HG03108 (cell line): ENCODE measurements around the gene TENT4A.

Experiments used
- ATAC-seq: cut with Tn5 transposase; IDR thresholded peaks from one replicate; pipeline ENCODE4 v1.9.1; 2021; ENCODE audit warnings: moderate library complexity; ENCODE audit not compliant: unreplicated experiment

Gene TENT4A

DNA sequence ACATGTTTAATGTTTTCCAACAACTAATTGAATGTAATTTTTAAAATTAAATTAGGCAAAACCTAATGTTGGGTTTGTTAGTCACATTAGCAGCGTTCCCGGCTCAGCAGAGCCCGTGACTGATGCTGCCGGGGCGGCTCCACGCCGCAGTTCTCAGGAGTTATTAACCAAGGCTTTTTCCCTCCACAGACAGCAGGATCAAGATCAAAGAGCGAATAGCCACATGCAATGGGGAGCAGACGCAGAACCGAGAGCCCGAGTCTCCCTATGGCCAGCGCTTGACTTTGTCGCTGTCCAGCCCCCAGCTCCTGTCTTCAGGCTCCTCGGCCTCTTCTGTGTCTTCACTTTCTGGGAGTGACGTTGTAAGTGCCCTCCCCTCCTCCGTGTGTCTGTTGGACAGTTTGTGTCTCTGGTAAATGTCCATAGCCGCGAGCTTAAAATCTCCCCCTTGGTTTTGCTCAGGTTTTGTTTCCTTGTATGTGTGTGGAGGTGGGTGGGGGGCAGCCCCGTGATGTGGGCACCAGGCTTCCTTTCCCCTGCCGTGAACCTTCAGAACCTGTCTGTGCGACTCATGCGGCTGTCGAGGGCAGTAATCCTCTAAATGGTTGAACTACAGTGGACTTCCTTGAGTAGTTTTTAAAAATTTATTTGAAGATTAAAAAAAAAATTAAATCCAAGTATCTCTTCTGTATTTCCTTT lies 37.1 kb downstream of the TENT4A start:
- ATAC-seq = no peak

DNA sequence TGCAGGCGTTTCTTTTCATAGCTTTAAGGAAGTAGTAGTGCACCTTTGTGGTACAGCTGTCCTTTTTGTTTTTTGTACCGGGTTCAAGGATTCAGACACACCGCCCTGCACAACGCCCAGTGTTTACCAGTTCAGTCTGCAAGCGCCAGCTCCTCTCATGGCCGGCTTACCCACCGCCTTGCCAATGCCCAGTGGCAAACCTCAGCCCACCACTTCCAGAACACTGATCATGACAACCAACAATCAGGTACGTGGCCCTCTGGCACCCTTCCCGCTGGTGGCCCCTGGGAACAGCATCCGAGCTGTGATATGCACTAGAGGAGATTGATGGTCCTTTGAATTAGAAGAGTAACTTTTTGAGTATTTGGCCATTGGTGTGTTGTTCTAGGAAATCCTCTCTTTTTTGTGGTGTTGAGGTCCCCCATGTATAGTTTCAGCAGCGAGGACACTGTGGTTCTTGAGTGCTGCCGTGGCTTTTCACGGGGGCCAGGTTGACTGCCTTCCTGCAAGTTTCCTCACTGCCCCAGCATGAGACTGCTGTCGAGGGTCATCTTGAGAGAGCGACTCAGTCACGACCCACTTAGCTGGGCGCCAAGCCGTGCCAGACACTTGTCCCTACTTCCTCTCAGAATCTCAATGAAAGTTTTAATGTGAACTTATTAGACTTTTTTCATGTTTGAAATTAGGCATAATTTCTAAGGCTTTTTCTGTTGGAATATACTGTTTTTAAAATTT lies 37.9 kb downstream of the TENT4A start:
- no peak for ATAC-seq

DNA sequence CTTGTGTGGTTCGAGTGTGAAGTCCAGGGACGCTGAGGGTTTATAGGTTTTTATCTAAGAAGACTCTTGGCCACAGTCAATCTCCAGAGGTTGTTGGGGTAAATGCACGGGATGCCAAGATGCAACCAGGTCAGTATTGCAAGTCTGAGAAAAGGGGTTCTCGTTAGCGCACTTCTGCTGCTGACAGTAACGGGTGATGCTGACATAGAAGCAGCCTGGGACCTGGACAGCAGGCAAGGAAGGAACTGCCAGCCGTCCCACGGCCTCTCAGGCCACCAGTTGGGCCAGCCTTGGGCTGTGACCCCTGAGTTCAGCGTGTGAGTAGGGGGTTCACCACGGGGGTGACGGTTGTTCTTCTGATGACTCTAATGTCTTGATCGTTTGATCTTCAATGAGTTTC lies 39.0 kb downstream of the TENT4A start:
- no peak for ATAC-seq

DNA sequence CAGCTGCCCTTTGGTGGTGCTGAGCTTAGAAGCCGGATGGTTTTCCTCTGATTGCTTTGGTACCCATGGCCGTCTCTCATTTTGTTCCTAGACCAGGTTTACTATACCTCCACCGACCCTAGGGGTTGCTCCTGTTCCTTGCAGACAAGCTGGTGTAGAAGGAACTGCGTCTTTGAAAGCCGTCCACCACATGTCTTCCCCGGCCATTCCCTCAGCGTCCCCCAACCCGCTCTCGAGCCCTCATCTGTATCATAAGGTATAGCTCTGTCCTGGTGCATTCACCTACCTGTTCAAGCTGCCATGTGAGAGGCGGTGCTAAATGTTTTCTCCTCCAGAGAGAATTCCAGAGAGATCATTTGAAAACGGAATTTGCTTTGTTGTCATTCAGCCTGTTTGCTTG lies 39.5 kb downstream of the TENT4A start:
- no peak for ATAC-seq

DNA sequence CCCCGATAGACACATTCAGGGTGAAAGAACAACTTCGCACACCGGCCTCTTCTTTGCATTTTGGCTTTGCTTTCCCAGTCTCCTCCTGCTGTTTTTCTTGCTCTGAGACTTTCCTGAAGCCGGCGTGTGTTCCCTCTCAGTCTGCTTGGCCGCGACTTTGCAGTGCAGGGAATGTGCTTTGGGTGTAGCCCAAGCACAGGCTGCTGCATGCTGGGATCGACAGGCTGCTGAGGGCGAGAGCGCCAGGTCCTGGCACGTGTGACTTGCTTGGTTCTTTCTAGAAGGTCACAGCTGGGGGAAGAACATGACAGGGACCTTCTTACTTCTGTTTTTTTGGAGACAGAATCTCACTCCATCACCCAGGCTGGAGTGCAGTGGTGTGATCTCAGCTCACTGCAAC lies 40.6 kb downstream of the TENT4A start:
- no peak for ATAC-seq

DNA sequence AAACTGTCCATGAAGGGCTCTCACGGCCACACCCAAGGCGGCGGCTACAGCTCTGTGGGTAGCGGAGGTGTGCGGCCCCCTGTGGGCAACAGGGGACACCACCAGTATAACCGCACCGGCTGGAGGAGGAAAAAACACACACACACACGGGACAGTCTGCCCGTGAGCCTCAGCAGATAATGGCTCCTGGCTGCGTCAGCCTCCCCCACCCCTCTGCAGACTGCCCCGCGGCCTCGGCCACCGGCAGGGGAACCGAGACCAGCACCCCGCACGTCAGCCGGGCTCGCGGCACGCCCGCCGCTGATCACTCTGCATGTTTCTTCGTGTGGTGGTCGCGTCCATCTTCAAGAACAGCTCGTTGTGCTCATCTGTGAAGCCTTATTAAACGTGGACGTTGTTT lies 41.5 kb downstream of the TENT4A start:
- no peak for ATAC-seq

DNA sequence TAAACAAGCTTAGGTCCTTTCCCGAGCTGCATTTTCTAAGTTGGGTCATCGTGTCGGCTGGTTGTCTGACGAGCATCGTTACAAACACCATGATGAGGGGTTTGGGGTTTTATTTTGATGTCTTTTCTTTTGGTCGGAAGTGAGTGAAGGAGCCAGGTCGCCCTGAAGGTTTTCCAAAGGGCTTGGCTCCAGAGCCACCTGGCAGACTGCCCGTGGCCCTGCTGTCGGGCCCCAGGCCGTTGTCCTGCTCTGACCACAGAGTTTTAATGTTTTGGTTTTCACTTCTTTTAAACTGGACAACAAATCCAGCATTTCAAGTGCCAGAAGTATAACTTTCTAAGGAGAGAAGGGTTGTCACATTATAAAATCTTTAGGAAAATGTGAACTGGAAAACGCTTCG lies 42.3 kb downstream of the TENT4A start:
- no peak for ATAC-seq

DNA sequence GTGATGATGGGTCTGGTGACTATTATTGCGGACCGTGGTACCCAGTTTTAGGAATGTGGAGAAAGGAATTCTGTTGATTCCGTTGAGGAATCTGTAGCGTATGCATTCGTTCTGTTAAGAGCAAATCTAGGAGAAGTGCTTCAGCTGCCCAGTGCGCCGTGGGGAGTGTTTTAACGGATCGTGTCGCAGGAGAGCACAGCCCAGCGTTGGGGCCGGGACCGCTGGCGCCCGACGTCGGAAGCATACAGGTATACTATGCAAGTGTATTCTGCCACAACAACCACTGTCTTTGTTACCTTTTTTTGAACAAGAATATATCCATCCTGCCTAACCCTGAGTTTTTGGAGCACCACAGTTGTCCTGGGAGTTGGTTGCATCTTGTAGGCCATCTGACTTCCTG lies 42.7 kb downstream of the TENT4A start:
- ATAC-seq = no peak

DNA sequence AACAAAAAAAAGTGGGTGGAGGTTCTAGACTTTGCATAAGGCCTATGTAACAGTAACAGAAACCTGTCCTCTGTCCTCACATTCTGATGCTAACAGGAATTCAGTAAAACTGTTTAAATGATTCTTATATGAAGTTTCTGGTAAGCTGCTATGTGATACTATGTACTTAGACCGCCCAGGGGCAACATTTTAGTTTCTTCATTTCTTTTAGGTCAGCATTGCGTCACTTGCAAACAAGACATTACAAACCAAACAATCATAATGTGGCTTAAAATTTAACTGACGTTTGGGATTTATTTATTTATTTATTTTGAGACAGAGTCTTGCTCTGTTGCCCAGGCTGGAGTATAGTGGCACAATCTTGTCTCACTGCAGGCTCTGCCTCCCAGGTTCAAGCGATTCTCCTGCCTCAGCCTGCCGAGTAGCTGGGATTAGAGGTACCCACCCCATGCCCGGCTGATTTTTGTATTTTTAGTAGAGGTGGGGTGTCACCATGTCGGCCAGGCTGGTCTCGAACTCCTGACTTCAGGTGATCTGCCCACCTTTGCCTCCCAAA lies 44.3 kb downstream of the TENT4A start:
- ATAC-seq = no peak

DNA sequence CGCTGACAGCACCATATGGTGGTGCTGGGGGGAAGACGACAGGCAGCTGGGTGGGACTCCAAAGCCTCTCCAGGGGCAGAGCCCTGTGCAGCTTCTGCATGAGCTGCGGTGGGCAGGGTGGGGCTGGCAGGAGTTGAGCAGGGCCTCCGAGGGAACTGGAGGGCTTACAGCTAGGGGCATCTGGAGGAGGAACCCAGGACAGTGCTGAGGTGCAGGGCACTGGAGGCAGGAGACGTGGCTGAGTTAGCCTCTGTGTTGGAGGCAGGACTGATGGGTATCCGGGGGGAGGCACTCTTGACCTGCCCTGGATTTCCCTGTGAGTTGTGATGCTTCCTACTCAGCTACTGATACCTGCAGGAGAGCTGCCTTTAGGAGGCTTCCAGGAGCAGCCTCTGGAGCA lies 45.0 kb downstream of the TENT4A start:
- no peak for ATAC-seq

DNA sequence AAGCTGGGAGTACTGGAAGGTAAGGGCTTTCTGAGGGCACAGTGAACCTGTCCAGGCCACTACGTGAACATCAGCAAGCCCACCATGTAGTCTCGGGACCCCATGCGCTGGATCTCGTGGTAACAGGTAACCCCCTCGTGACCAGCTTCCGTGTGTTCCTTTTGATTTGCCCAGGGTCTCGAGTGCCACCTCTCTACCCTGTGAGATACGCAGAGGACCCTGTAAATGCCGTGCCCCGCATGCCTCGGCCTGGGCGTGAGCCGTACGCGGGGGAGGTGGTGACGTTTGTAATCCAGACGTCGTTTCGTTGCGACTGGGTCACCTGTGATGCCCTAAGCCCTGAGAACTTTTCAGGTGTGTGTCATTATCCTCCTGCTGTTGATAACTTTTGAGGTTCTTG lies 45.5 kb downstream of the TENT4A start:
- no peak for ATAC-seq

DNA sequence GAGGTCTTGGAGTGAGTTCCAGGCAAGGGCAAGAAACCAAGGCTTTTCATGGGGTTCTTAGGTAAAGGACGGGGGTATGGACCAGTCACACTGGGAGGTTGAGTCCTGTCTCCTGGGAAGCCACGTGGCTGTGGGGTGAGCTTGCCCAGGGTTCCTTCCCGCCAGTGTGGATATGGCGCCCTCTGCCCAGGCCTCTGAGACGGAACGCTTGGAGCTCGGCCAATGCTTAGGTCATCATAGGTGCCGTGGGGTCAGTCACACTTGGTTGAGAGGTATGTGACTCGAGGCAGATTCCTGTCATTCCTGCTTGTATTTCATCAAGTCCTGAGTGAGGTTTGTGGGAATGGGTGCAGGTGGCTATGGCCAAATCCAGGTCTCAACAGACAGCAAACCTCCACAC lies 46.2 kb downstream of the TENT4A start:
- ATAC-seq = no peak

DNA sequence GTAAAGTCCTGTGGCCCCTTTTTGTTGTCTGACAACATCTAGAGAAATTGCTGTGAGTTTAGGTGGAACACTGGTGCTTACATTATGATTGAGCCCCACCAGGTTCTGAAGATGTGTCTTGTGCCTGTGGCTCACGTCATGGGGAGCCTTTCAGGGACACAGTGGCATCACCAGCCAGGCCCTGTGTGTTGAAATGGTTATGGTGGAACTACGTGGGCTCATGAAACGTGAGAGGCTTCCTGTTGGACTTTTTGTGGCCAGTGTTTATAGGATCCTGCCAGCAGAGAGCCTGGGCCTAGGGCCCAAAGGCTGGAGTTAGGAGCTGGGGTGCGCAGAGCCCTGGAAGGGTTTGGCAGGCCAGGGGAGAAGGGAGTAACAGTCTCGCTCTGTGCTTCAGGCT lies 46.8 kb downstream of the TENT4A start:
- ATAC-seq = no peak

DNA sequence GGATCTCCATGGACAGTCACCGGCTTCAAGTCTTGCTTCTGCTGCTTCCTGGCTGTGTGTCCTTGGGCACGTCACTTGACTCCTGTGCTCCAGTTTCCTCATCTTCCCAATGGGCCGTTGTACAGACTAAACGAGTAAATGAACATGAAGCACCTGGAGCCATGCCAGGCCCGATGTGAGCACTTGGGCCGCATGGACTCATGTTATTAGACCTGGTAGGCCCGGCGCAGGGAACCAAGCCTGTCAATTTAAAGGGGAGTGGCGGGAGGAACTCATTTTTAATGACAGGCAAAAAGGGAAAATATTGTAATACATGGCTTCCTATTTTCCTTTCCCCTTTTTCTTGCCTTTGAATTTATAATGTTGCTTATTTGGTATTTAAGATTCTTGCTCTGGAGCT lies 47.5 kb downstream of the TENT4A start:
- no peak for ATAC-seq

DNA sequence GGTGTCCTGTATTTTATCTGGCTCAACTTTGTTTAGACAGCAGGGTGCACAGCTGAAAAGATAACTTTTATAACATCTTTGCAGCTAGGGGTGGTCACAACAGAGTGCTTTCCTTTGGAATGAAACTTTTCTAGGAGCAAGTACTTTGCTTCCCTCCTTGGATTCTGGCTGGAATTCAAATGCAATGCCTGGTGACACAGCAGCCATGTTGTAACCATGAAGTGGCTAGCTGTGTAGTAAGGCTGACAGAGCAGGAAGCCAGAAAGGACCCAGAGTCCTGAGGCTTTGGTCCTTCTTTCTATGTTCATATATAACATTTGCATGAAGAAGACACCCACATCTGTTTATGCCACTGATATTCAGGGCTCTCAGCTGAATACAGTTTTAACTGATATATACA lies 48.1 kb downstream of the TENT4A start:
- ATAC-seq = no peak

DNA sequence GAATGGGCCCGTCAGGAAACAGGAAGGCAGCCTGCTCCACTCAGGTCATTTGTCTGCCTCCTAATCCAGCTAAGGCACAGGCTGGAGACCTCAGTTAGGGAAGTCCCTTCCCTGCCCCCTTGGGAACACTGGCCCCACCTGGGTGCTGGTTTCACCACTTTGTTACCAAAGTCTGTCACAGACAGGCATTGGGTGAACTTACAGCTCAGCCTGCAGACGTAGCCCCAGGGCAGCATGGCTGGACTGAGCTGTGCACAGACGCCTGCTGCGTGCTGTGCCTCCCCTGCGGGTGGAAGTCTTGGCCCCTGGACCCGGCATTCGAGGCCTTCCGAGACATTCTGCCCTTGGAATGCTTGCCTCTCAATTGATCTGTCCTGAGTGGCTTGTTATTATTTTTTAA lies 48.9 kb downstream of the TENT4A start:
- no peak for ATAC-seq

DNA sequence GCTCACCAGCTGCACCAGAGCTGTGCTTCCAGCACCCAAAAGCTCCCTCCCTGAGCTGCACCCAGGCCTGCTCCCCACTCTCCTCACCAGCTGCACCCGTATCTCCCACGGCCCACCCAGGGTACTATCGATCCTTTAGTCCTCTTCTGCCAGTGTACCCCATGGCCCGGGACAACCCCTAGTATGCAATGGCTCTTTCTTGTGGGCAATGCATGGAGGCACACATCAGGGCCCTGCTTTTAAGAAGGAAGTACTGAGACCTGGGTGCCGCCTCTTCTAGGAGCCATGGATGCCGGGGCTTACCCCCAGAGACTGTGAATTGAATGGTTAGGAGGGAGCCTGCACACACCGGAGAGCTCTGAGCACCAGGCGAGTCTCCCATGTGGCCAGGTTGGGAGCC lies 49.5 kb downstream of the TENT4A start:
- no peak for ATAC-seq

DNA sequence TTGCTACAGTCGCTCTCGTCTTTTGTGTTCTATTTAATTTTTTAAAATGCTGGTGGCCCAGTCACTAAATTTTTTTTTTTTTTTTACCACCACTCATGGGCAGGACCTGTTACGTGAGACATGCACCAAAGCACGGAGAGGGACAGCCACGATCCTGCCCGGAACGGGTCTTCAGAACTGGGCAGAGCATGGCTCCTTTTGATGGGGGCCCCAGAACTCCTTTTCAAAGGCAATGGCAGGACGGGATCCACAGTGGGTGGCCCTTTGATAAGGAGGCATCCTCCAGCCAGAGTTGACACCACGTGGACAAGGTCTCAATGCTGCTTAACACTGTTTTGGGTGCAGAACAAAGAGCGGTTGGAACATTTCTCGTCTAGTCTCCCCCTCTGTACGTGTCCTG lies 50.0 kb downstream of the TENT4A start:
- ATAC-seq = no peak

DNA sequence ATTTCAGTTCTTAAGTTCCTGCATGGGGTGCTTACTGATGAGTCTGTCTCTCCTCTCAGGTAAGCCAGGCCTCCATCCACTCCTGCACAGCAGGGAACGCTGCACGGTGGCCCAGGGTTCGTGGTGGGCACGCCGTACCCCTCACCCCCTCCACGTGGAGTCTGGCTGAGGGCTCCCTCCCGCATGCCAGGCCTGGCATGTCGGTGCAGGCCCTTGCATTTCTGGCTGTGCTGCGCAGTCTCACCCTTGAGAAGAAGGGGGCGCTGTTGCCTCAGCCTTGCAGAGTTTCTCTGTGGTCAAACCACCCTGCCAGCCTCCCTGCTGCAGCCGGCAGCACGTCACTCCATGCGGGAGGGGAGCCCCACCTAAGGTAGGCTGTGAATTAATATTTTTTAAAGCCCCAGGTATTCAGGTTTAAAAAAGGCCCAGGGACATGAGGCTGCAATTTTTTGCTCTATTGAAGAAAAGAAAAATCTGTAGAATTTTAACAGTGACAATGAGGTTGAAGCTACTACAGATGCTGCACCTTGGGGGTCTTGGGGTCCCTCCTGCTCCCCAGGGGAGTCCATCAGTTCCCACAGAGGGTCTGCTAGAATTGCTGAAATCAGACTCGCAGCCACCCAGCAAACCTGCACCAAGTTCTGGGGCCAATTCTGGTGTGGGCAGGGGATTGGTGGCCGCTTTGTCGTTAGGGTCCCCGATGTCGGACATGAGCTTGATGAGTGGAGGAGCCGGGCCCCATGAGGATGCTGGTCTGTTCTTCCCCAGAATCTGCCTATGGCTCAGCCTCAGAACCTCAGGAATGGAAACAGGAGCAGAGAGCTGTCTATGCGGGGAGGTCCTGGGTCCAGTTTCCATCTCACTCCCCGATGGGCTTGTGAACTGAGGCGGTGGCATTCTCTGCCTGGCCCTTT lies 52.6 kb downstream of the TENT4A start:
- peak; percentile 73 for ATAC-seq

DNA sequence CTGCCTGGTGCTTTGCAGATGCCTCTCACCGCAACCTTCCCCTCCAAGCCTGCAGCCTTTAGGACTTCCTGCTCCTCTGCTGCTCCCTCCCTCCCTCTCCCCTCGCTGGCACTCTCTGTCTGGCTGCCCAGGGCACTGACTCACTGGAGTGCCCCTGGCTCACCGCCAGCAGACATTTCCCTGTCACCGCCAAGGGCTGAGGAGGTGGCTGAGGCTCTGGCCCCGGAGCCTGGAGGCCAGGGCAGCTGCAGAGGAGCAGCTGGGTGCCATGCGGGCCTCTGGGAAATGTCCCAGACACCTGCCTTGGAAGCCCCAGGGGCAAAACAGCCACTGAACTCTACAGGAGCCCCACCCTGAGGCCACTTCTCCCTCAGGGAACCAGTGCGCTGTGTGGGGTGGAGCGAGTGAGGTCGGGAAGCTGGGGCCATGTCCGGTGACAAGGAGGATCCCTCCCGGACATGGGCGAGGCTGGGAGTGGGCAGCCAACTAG lies 53.4 kb downstream of the TENT4A start:
- ATAC-seq = no peak

DNA sequence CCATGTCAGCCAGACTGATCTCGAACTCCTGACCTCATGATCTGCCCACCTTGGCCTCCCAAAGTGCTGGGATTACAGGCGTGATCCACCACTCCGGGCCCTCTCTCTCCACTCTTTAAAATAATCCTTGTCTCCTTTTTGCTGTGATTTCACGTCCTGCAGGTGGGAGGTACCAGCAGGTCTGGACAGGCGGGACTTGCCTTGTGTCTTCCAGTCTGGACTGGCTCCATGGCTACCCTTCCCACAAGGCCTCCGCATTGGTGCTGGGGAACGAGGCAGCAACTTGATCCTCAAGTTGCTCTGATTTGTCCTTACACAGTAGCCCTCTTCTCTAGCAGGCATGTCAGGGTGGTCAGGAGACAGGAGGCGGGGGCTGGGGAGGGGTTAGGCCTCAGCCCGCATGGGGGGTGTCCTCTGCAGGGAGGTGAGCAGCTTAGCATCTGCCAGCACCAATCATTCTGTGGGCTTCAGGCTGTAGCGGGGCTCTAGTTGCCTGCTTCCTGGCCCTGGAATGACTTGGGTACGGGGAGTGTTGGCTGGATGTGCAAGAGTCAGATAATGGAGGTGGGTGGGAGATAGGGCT lies 54.3 kb downstream of the TENT4A start:
- ATAC-seq = no peak
